GM12878 (cell line): ENCODE results near the gene FAM20A. TPM values are rescaled to one million over a fixed set of nuclear protein-coding genes. Genes with fewer than 3 reads are reported as not detected.

Source experiments
- CHD4 ChIP-seq: fragments of 200-600 bp; sonication (generic); IDR thresholded peaks from 2 replicates; pipeline ENCODE4 v1.6.1; 2016; ENCODE audit warnings: mild to moderate bottlenecking
- EGR1 ChIP-seq, 2 experiments: IDR thresholded peaks; 1 replicate in 1 of 2; 2 replicates in 1 of 2; pipeline ENCODE4 v1.6.1; 2011 to 2012; ENCODE audit warnings: low read depth in 2 of 2, low read length in 2 of 2, borderline replicate concordance in 1 of 2, mild to moderate bottlenecking in 1 of 2, moderate library complexity in 1 of 2
- JUNB ChIP-seq: IDR thresholded peaks from 2 replicates; pipeline ENCODE4 v1.6.1; 2016; ENCODE audit warnings: antibody characterized with exemption, mild to moderate bottlenecking
- MEF2A ChIP-seq: IDR thresholded peaks from 2 replicates; pipeline ENCODE4 v1.6.1; 2011; ENCODE audit warnings: low read depth, mild to moderate bottlenecking, low read length, moderate library complexity; ENCODE audit not compliant: insufficient read depth
- MEF2B ChIP-seq: fragments of 450-650 bp; IDR thresholded peaks from 2 replicates; pipeline ENCODE4 v1.6.1; 2018; ENCODE audit warnings: mild to moderate bottlenecking, moderate library complexity; ENCODE audit not compliant: partially characterized antibody, poor library complexity, severe bottlenecking
- NR2F1 ChIP-seq: fragments of 450-650 bp; conservative IDR thresholded peaks from 2 replicates; pipeline ENCODE4 v1.6.1; 2017; ENCODE audit warnings: mild to moderate bottlenecking
- POLR2A ChIP-seq: IDR thresholded peaks from 2 replicates; pipeline ENCODE4 v1.6.1; 2011; ENCODE audit warnings: low read depth, mild to moderate bottlenecking, low read length
- SIN3A ChIP-seq: IDR thresholded peaks from 2 replicates; pipeline ENCODE4 v1.6.1; 2012; ENCODE audit warnings: low read depth, low read length, improper control_type of control experiment
- STAT1 ChIP-seq: fragments of 450-650 bp; conservative IDR thresholded peaks from 2 replicates; pipeline ENCODE4 v1.6.1; 2014; ENCODE audit warnings: antibody characterized with exemption, mild to moderate bottlenecking
- SUPT20H ChIP-seq: IDR thresholded peaks from 2 replicates; pipeline ENCODE4 v1.6.1; 2011; ENCODE audit warnings: low read depth, mild to moderate bottlenecking, low read length, moderate library complexity, borderline replicate concordance; ENCODE audit not compliant: control insufficient read depth
- TCF12 ChIP-seq: IDR thresholded peaks from 2 replicates; pipeline ENCODE4 v1.6.1; 2011; ENCODE audit warnings: low read depth, mild to moderate bottlenecking, low read length
- WRNIP1 ChIP-seq: IDR thresholded peaks from 2 replicates; pipeline ENCODE4 v1.6.1; 2011; ENCODE audit warnings: low read depth, low read length, improper control_type of control experiment, borderline replicate concordance
- polyA plus RNA-seq, 11 experiments: library from polyadenylated mRNA; depleted of rRNA in 4 of 11; unstranded in 6 of 11; stranded (reverse) in 5 of 11; fragments of >200 nt; fragmentation: Nextera tagmentation in 4 of 11; fragmentation: Illumina TruSeq in 1 of 11; extraction: Ambion mirVana in 4 of 11; extraction: Trizol in 1 of 11; gene quantifications; 1 replicate in 1 of 11; 2 replicates in 10 of 11; pipeline versions ENCODE4 v1.2.1 to v1.2.3, GENCODE V29; 2011 to 2016; ENCODE audit warnings: inconsistent platforms in 2 of 11, missing spikeins in 2 of 11, low read depth in 1 of 11
- total RNA-seq, 4 experiments: library from RNA; depleted of rRNA in 3 of 4; stranded (reverse); fragments of >200 nt in 3 of 4; fragmentation: Illumina TruSeq in 1 of 4; extraction: Trizol in 1 of 4; gene quantifications; 2 replicates each; pipeline versions ENCODE4 v1.2.1 to v1.2.3, GENCODE V29; 2013 to 2021
- TF ChIP-seq, protein P1 (sequence below): fragments of 450-650 bp; formaldehyde crosslinking; IDR thresholded peaks from 2 replicates; pipeline ENCODE4 v1.4.0; 2022; ENCODE audit warnings: mild to moderate bottlenecking, moderate library complexity
- TF ChIP-seq, protein P2 (sequence below): fragments of 450-650 bp; IDR thresholded peaks from 2 replicates; pipeline ENCODE4 v1.6.1; 2018; ENCODE audit warnings: mild to moderate bottlenecking, low read depth, moderate library complexity; ENCODE audit not compliant: partially characterized antibody
- TF ChIP-seq, protein P3 (sequence below): fragments of 450-650 bp; formaldehyde crosslinking; IDR thresholded peaks from 2 replicates; pipeline ENCODE4 v1.5.0; 2022; ENCODE audit warnings: mild to moderate bottlenecking, missing genetic modification characterization
- TF ChIP-seq, protein P4 (sequence below): fragments of 450-650 bp; IDR thresholded peaks from 2 replicates; pipeline ENCODE4 v1.6.1; 2016; ENCODE audit warnings: mild to moderate bottlenecking

The FAM20A gene
- total and polyA plus RNA-seq, 10 of the 15 experiments (the other 5 are each of a cell fraction or from before 2014, with no cell fraction given) = 0.13 TPM; not detected in 9

DNA sequence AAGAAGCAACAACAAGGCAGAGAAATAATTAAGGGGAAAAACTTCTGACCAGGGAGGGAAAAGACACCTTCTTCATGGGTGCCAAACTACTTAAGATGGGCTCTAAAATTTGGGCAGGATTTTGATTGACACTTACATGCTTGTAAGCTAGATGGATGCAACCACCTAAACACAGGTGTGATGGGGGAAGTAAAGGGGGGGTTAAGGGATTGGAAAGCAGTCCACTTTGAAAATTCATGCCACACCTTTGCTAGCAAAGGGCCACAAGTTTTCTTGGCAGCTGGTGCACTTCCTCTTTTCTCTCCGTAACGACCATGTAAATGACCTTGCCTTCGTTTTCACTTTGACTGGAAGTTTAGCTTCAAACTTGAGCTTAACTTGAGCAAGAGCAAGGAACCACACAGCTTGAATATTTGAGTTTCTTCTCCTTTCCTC is 103.3 kb downstream of the FAM20A start (continued):
- TF ChIP-seq, protein P1, sequence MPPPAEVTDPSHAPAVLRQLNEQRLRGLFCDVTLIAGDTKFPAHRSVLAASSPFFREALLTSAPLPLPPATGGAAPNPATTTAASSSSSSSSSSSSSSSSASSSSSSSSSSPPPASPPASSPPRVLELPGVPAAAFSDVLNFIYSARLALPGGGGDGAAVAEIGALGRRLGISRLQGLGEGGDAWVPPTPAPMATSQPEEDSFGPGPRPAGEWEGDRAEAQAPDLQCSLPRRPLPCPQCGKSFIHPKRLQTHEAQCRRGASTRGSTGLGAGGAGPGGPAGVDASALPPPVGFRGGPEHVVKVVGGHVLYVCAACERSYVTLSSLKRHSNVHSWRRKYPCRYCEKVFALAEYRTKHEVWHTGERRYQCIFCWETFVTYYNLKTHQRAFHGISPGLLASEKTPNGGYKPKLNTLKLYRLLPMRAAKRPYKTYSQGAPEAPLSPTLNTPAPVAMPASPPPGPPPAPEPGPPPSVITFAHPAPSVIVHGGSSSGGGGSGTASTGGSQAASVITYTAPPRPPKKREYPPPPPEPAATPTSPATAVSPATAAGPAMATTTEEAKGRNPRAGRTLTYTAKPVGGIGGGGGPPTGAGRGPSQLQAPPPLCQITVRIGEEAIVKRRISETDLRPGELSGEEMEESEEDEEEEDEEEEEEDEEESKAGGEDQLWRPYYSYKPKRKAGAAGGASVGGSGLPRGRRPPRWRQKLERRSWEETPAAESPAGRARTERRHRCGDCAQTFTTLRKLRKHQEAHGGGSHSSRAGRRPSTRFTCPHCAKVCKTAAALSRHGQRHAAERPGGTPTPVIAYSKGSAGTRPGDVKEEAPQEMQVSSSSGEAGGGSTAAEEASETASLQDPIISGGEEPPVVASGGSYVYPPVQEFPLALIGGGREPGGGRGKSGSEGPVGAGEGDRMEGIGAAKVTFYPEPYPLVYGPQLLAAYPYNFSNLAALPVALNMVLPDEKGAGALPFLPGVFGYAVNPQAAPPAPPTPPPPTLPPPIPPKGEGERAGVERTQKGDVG (CRISPR knock-in tag) = no peak
- no peak for TF ChIP-seq SUPT20H
- no peak for TF ChIP-seq CHD4
- TF ChIP-seq TCF12 = peak; percentile 99
- TF ChIP-seq NR2F1 = peak; percentile 84
- TF ChIP-seq WRNIP1 = 0 out of 2 replicates have a peak, but pooled peaks have one; percentile 32
- no peak for TF ChIP-seq POLR2A
- TF ChIP-seq SIN3A = no peak
- no peak for TF ChIP-seq EGR1 (IDR thresholded peaks at IDR 0.05; ENCODE audit: borderline replicate concordance in 1 of 2, low read depth in 2 of 2, low read length in 2 of 2)
- peak; percentile 72; the same call in 1 of the 2 replicates for TF ChIP-seq STAT1
- peak; percentile 66 for TF ChIP-seq MEF2B
- TF ChIP-seq MEF2A = no peak
- peak; percentile 93 for TF ChIP-seq JUNB
- TF ChIP-seq, protein P2, sequence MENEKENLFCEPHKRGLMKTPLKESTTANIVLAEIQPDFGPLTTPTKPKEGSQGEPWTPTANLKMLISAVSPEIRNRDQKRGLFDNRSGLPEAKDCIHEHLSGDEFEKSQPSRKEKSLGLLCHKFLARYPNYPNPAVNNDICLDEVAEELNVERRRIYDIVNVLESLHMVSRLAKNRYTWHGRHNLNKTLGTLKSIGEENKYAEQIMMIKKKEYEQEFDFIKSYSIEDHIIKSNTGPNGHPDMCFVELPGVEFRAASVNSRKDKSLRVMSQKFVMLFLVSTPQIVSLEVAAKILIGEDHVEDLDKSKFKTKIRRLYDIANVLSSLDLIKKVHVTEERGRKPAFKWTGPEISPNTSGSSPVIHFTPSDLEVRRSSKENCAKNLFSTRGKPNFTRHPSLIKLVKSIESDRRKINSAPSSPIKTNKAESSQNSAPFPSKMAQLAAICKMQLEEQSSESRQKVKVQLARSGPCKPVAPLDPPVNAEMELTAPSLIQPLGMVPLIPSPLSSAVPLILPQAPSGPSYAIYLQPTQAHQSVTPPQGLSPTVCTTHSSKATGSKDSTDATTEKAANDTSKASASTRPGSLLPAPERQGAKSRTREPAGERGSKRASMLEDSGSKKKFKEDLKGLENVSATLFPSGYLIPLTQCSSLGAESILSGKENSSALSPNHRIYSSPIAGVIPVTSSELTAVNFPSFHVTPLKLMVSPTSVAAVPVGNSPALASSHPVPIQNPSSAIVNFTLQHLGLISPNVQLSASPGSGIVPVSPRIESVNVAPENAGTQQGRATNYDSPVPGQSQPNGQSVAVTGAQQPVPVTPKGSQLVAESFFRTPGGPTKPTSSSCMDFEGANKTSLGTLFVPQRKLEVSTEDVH = no peak
- TF ChIP-seq, protein P3, sequence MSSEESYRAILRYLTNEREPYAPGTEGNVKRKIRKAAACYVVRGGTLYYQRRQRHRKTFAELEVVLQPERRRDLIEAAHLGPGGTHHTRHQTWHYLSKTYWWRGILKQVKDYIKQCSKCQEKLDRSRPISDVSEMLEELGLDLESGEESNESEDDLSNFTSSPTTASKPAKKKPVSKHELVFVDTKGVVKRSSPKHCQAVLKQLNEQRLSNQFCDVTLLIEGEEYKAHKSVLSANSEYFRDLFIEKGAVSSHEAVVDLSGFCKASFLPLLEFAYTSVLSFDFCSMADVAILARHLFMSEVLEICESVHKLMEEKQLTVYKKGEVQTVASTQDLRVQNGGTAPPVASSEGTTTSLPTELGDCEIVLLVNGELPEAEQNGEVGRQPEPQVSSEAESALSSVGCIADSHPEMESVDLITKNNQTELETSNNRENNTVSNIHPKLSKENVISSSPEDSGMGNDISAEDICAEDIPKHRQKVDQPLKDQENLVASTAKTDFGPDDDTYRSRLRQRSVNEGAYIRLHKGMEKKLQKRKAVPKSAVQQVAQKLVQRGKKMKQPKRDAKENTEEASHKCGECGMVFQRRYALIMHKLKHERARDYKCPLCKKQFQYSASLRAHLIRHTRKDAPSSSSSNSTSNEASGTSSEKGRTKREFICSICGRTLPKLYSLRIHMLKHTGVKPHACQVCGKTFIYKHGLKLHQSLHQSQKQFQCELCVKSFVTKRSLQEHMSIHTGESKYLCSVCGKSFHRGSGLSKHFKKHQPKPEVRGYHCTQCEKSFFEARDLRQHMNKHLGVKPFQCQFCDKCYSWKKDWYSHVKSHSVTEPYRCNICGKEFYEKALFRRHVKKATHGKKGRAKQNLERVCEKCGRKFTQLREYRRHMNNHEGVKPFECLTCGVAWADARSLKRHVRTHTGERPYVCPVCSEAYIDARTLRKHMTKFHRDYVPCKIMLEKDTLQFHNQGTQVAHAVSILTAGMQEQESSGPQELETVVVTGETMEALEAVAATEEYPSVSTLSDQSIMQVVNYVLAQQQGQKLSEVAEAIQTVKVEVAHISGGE (CRISPR knock-in tag) = no peak
- TF ChIP-seq, protein P4, sequence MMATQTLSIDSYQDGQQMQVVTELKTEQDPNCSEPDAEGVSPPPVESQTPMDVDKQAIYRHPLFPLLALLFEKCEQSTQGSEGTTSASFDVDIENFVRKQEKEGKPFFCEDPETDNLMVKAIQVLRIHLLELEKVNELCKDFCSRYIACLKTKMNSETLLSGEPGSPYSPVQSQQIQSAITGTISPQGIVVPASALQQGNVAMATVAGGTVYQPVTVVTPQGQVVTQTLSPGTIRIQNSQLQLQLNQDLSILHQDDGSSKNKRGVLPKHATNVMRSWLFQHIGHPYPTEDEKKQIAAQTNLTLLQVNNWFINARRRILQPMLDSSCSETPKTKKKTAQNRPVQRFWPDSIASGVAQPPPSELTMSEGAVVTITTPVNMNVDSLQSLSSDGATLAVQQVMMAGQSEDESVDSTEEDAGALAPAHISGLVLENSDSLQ = peak; percentile 96
